Activated CD4-positive, CD25-positive, alpha-beta regulatory T cell (primary cell): ENCODE data around the gene PTPRE.
"Not testable (repeated sequence)": the region's sequence is repeated elsewhere in the genome, so short reads cannot be mapped to it uniquely, and the experiment has no call there.

Source experiments
- DNase-seq, 4 experiments: peaks; one replicate each; lab custom pipeline; 2025; lab: John Stamatoyannopoulos, UW

PTPRE gene

GRCh38 chr10:127982601-127983000, 75.7 kb downstream of the PTPRE start:
- no peak for DNase-seq

GRCh38 chr10:127983344-127984100, 76.6 kb downstream of the PTPRE start:
- no peak for DNase-seq

- no peak for DNase-seq
These were observed 78.0 kb downstream of the PTPRE start for GRCh38 chr10:127984945-127985344.

GRCh38 chr10:127986531-127987466, 79.9 kb downstream of the PTPRE start:
- no peak for DNase-seq

GRCh38 chr10:127987467-127988380, 80.8 kb downstream of the PTPRE start:
- no peak for DNase-seq

GRCh38 chr10:127989481-127990012, 82.6 kb downstream of the PTPRE start:
- DNase-seq, result no peak

- DNase-seq, result not testable (repeated sequence)
These were observed 83.4 kb downstream of the PTPRE start for GRCh38 chr10:127990132-127990788.

- DNase-seq, result peak in 1 of 4 experiments; percentile 16
These were observed 84.1 kb downstream of the PTPRE start for GRCh38 chr10:127990846-127991542.

- no peak for DNase-seq
These were observed 84.8 kb downstream of the PTPRE start for GRCh38 chr10:127991543-127992255.

- no peak for DNase-seq
These were observed 85.5 kb downstream of the PTPRE start for GRCh38 chr10:127992376-127992775.

- no peak for DNase-seq
These were observed 86.3 kb downstream of the PTPRE start for GRCh38 chr10:127993056-127993690.

GRCh38 chr10:127995939-127996338, 89.0 kb downstream of the PTPRE start:
- DNase-seq, result no peak

GRCh38 chr10:127996586-127996985, 89.7 kb downstream of the PTPRE start:
- no peak for DNase-seq

- DNase-seq, result no peak
These were observed 90.4 kb downstream of the PTPRE start for GRCh38 chr10:127997271-127997670.

GRCh38 chr10:127997937-127998336, 91.0 kb downstream of the PTPRE start:
- no peak for DNase-seq

- no peak for DNase-seq
These were observed 91.7 kb downstream of the PTPRE start for GRCh38 chr10:127998501-127999144.

GRCh38 chr10:127999297-128000129, 92.6 kb downstream of the PTPRE start:
- DNase-seq, result no peak
